ENCODE measurements around the gene LRP10.

Gene LRP10

GRCh38 chr14:22877000-22877501 lies 5.5 kb downstream of the LRP10 start:
- no peak for TF ChIP-seq Cebpa-rat (IDR thresholded peaks at IDR 0.05)
- Histone ChIP-seq H3K4me2 (no peak overlapping the region), H3K27me3 (no peaks in the 10 kb centered on the region), H3K4me1 (peaks cover 19% of the 10 kb centered on the region), H3K4me3 (no peak overlapping the region), H4K20me1 (peaks cover 13% of the 10 kb centered on the region; the same call in 1 of the 2 replicates), H3K36me3 (peaks cover 74% of the 10 kb centered on the region), H3K9ac (no peak overlapping the region), H3K27ac (no peak overlapping the region), H3K9me3 (no peaks in the 10 kb centered on the region)

GRCh38 chr14:22878271-22879246 lies 7.0 kb downstream of the LRP10 start:
- TF ChIP-seq Cebpa-rat (IDR thresholded peaks at IDR 0.05): no peak
- Histone ChIP-seq H3K4me3 (no peak overlapping the region), H3K4me2 (no peak overlapping the region), H3K9ac (no peak overlapping the region), H3K9me3 (no peaks in the 10 kb centered on the region), H3K36me3 (peaks cover 70% of the 10 kb centered on the region), H3K27me3 (no peaks in the 10 kb centered on the region), H4K20me1 (peaks cover 6% of the 10 kb centered on the region; the same call in 1 of the 2 replicates), H3K4me1 (peaks cover 25% of the 10 kb centered on the region), H3K27ac (no peak overlapping the region)

DNA sequence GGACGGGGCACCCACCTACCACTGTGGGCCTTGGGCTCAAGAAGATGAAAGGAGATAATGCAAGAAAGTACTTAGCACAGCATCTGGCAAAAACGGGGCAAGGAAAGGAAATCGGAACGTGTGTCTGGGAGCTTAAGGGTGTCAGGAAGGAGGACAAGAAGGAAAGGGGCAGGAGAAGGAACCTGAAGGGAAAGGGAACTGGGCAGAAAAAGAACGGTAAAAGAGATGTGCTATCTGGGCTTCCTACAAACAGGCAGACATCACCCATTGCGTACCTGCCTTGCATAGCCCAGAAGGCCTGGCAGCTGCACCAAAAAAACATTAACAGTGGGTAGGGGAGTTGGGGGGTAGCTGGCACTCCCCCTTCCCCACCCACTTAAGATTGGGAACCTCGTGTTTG lies 10.5 kb downstream of the LRP10 start:
- Histone ChIP-seq H3K4me1 (peaks cover 54% of the 10 kb centered on the region), H3K27ac (no peak overlapping the region), H3K27me3 (no peaks in the 10 kb centered on the region), H4K20me1 (no peaks in the 10 kb centered on the region), H3K9me3 (no peaks in the 10 kb centered on the region), H3K4me2 (peak overlapping the region; percentile 48), H3K36me3 (peaks cover 35% of the 10 kb centered on the region), H3K9ac (no peak overlapping the region), H3K4me3 (no peak overlapping the region)
- TF ChIP-seq Cebpa-rat (IDR thresholded peaks at IDR 0.05): no peak

DNA sequence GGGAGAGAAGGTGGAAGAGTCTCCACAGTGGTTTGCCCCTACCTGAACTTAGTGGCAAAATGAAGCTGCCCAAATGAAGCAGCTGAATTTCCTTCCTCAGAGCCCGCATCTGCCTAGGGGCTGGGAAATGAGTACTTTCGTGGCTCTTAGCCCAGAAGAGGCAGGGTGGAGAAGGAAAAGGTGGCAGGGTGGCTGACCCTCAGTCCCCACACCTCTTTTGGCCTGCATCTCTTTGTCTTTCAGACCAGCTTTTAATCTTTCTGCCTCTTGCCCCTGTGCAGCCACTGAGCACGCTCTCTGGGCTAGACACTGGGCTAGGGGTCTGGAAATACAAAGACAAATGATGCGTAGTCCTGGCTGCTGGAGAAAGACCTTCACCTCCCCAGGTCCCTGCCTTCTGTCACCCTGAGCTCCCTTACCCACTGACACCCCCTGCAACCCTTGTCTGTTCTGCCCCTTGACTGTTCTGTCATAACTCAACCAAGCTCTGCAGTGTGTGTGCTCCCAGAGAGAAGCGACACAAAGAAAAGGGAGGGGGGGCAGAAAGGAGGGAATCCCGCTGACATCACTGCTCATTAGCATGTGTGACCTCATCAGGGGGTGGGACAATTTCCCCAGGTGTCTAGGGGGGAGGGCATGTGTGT lies 11.1 kb downstream of the LRP10 start:
- Histone ChIP-seq H3K4me2 (peak overlapping the region; percentile 48), H4K20me1 (no peaks in the 10 kb centered on the region), H3K36me3 (peaks cover 29% of the 10 kb centered on the region), H3K27ac (no peak overlapping the region), H3K9ac (no peak overlapping the region), H3K27me3 (no peaks in the 10 kb centered on the region), H3K4me1 (peaks cover 60% of the 10 kb centered on the region), H3K9me3 (no peaks in the 10 kb centered on the region), H3K4me3 (no peak overlapping the region)
- no peak for TF ChIP-seq Cebpa-rat (IDR thresholded peaks at IDR 0.05)

GRCh38 chr14:22883173-22883976 lies 11.8 kb downstream of the LRP10 start, which contains the start of gene REM2:
REM2 (plus strand) TSS chr14:22883222; CDS start chr14:22883288, 66 bp downstream.
- H3K4me3 ChIP-seq: no peak within 1 kb of the TSS
- H3K4me1 ChIP-seq: peaks cover 67% of the 10 kb centered on the region
- H3K27me3 ChIP-seq: no peaks in the 10 kb centered on the region
- H3K9me3 ChIP-seq: no peaks in the 10 kb centered on the region
- peaks cover 22% of the 10 kb centered on the region for H3K36me3 ChIP-seq
- H4K20me1 ChIP-seq: no peaks in the 10 kb centered on the region
- peak within 1 kb of the TSS; percentile 85 for H3K4me2 ChIP-seq
- peak within 1 kb of the TSS; percentile 24; the same call in 1 of the 2 replicates for H3K9ac ChIP-seq
- H3K27ac ChIP-seq: no peak within 1 kb of the TSS
- TF ChIP-seq Cebpa-rat (IDR thresholded peaks at IDR 0.05): no peak

DNA sequence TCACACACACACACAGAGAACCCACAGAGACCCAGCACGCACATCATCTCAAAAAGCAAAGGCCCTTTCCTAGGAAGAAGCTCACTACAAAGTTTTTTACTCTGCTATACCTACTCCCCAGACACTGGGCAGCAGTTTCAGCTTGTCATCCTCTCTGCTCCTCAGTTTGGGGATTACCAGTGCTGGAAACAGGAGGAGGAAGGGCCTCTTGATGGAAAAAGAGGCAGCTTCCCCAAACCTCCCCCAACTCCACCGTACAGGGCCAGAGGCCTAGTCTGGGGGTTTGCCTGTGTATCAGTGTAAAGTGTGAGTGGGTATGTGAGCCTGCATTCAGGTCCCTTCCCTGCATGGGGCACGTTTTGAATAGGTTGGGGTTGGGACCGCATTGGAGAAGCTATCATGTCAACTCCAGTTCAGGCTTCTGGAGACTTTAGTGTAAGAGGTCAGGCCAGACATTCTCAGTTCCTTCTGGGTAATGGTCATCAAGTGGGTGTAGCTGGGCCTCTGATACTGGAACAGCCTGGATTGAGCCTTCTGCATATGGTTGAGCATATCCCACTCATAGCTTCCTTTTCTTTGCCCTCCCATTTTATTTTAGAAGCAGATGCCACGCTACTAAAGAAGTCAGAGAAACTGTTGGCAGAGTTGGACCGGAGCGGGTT lies 12.7 kb downstream of the LRP10 start:
- H3K27me3 ChIP-seq: no peaks in the 10 kb centered on the region
- no peak for TF ChIP-seq Cebpa-rat (IDR thresholded peaks at IDR 0.05)
- H3K36me3 ChIP-seq: peaks cover 14% of the 10 kb centered on the region
- H3K9me3 ChIP-seq: no peaks in the 10 kb centered on the region
- H4K20me1 ChIP-seq: no peaks in the 10 kb centered on the region
- H3K4me3 ChIP-seq: no peak overlapping the region
- 0 out of 2 replicates have a peak overlapping the region, but pooled peaks have one; percentile 24 for H3K9ac ChIP-seq
- H3K27ac ChIP-seq: no peak overlapping the region
- H3K4me2 ChIP-seq: peak overlapping the region; percentile 85
- H3K4me1 ChIP-seq: peaks cover 75% of the 10 kb centered on the region

DNA sequence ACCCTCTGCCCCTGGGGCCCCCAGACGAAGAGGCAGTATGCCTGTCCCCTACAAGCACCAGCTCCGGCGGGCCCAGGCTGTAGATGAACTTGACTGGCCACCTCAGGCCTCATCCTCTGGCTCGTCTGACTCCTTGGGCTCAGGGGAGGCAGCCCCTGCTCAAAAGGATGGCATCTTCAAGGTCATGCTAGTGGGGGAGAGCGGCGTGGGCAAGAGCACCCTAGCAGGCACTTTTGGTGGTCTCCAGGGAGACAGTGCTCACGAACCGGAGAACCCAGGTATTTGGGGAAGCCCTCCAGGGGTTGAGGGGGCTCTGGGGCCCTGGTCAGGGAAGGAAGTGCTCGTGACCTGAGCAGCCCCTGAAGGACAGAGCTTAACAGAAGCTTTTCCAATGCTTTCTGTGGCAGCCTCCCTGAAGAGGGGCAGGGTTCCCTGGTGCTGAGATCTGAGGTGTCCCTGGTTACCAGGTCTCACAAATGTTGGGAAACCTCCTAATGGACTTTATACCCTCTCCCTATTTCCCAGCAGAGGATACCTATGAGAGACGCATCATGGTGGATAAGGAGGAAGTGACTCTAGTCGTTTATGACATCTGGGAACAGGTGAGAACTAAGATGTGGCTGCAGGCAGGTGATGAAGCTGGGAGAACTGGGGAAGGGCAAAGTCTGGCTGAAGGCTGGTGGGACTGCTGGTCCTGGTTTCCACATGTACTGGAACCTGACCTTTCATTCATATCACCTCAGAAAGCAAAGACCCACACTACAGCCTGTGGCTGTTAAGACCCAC lies 13.4 kb downstream of the LRP10 start:
- no peak for TF ChIP-seq Cebpa-rat (IDR thresholded peaks at IDR 0.05)
- Histone ChIP-seq H4K20me1 (no peaks in the 10 kb centered on the region), H3K4me1 (peaks cover 82% of the 10 kb centered on the region), H3K36me3 (peaks cover 8% of the 10 kb centered on the region; the same call in 1 of the 2 replicates), H3K9me3 (no peaks in the 10 kb centered on the region), H3K4me2 (peak overlapping the region; percentile 85), H3K27ac (peak overlapping the region; percentile 43; the same call in 1 of the 2 replicates), H3K4me3 (no peak overlapping the region), H3K9ac (no peak overlapping the region), H3K27me3 (no peaks in the 10 kb centered on the region)

- Histone ChIP-seq H3K27ac (no peak overlapping the region), H3K9ac (no peak overlapping the region), H3K4me3 (peak overlapping the region; percentile 63), H3K9me3 (no peaks in the 10 kb centered on the region), H4K20me1 (no peaks in the 10 kb centered on the region), H3K4me2 (peak overlapping the region; percentile 85), H3K27me3 (no peaks in the 10 kb centered on the region), H3K4me1 (peaks cover 89% of the 10 kb centered on the region), H3K36me3 (no peaks in the 10 kb centered on the region)
- TF ChIP-seq Cebpa-rat (IDR thresholded peaks at IDR 0.05): no peak
Measured at GRCh38 chr14:22885975-22886374, 14.4 kb downstream of the LRP10 start.
